Epithelial cell of proximal tubule (primary cell): ENCODE measurements around the gene ENOPH1. TPM values are rescaled to one million over a fixed set of nuclear protein-coding genes. Genes with fewer than 3 reads are reported as not detected.

Experiments
- DNase-seq: peaks from one replicate; pipeline ENCODE4 v3.0.0-alpha.2; 2011; ENCODE audit warnings: low read depth
- H3K4me3 ChIP-seq: 2 replicates; pipeline ENCODE4 v1.5.1; 2011; ENCODE audit warnings: low read depth, mild to moderate bottlenecking, low read length
- total RNA-seq: library from RNA; depleted of rRNA; stranded (reverse); fragments of >200 nt; gene quantifications from 2 replicates; pipeline ENCODE4 v1.2.3, GENCODE V29; 2015
- TF ChIP-seq, protein P1 (sequence below): conservative IDR thresholded peaks from 2 replicates; pipeline ENCODE4 v1.5.1; 2012; ENCODE audit warnings: low read depth, mild to moderate bottlenecking, low read length

Gene ENOPH1
- total RNA-seq, 1 donor from 2014 or later: 53.5 TPM

- no peak overlapping the region for H3K4me3 ChIP-seq
- TF ChIP-seq, protein P1, sequence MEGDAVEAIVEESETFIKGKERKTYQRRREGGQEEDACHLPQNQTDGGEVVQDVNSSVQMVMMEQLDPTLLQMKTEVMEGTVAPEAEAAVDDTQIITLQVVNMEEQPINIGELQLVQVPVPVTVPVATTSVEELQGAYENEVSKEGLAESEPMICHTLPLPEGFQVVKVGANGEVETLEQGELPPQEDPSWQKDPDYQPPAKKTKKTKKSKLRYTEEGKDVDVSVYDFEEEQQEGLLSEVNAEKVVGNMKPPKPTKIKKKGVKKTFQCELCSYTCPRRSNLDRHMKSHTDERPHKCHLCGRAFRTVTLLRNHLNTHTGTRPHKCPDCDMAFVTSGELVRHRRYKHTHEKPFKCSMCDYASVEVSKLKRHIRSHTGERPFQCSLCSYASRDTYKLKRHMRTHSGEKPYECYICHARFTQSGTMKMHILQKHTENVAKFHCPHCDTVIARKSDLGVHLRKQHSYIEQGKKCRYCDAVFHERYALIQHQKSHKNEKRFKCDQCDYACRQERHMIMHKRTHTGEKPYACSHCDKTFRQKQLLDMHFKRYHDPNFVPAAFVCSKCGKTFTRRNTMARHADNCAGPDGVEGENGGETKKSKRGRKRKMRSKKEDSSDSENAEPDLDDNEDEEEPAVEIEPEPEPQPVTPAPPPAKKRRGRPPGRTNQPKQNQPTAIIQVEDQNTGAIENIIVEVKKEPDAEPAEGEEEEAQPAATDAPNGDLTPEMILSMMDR: no peak
- no peak for DNase-seq
These were observed 63.5 kb downstream of the ENOPH1 start for GRCh38 chr4:82493721-82494425.

DNA sequence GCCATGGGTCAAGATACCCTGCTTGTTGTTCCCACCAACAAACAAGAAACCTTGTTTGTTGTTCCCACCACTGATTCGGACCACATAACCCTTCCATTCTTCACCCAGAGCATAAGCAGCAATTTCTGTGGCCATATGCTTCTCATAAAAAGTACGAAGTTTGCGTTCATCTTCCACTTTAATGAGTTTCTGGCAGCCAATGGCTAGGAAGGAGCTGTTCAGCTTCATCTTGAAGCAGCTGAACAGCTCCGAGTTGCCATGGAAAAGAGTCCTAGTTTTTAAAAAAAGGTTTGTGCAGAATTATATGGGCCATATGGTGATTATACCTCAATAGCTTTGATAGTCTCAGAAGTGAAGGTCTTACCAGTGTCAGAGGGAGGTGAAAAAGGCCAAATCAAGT, 65.3 kb downstream of the ENOPH1 start:
- TF ChIP-seq, protein P1: no peak
- no peak overlapping the region for H3K4me3 ChIP-seq
- DNase-seq: no peak

DNA sequence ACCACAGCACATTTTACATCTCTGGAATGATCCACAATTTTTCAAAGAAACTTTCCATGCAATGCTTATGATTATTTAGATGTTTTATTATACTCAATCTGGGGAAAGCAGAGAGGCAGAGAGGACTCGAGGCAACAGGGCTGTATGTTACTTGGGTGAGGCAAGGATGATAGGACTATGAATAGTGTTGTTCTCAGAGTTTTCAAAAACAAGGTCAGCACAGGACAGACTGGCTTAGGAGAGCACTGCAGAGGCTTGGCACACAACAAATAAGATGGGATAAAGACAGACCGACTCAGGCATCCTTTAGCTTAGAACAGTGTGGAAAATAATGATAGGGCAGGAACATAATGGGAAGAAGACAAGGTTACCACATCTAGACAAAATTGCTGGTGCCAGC, 66.0 kb downstream of the ENOPH1 start:
- H3K4me3 ChIP-seq: no peak overlapping the region
- DNase-seq: no peak
- TF ChIP-seq, protein P1: no peak

DNA sequence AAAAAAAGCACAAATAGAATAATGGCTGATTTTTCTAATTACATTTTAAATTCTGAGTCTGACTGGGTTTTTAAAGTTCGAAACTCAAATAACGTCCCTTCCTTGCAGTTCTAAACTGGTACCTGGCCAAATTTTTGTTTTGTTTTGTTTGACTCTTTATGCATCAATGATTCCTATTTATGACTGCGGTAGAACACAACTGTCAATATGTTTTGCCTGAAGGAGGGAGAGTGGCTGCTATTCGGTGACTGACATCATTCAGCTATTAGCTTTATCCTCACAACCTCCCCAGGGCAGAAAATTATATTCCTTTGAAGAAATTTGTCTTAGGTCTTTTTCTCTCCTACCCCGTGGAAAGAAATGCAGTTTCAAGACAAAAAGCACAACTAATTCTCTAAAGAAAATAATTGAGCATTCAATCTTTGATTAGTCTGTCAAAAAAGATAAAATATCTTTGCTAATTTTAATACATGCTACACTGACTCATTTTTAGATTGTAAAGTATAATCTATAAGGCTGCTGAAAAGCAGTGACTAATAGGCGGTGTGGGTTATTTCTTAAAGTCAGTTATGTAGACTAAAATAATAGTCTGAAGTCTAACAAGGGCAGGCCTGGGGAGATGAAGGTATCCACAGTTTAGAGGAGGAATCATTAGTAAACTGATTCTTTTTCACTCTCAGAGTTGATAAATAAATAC, 69.5 kb downstream of the ENOPH1 start:
- H3K4me3 ChIP-seq: no peak overlapping the region
- TF ChIP-seq, protein P1: no peak
- no peak for DNase-seq

DNA sequence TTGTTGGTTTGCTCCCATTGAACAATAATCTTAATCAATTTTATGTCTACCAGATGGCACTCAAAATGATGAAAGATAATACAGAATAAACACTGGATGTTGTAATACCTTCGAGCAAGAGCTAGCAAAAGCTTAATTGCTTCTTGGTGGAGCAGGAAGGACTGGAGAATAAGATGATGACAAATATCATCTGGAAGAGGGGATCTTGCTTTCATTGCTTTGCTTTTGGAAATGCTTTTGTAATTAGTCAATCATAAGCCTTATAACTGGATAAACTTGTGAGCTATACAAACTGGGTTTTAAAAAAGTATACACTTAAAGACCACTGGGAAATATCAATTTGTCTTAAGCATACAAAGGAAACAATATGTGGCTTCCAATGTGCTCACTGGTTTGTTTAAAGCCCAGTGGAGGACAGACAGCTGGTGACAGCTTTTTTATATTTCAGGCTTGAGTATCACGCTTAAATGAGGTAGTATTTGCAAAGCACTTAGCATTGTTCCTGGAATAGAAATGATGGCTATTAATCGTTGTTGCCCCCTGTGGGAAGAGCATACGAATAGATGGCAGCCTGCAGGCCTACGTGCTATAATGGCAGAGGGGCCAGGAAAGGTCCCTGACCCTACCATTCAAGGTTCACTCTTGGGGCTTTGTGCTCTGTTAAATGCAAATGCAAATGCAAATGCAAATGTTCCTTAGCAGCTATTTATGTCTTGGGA, 70.2 kb downstream of the ENOPH1 start:
- TF ChIP-seq, protein P1: no peak
- H3K4me3 ChIP-seq: no peak overlapping the region
- DNase-seq: no peak

GRCh38 chr4:82501154-82501442, 70.7 kb downstream of the ENOPH1 start:
- H3K4me3 ChIP-seq: no peak overlapping the region
- TF ChIP-seq, protein P1: no peak
- DNase-seq: no peak

- TF ChIP-seq, protein P1: no peak
- DNase-seq: no peak
- H3K4me3 ChIP-seq: no peak overlapping the region
These were observed 77.6 kb downstream of the ENOPH1 start for GRCh38 chr4:82508011-82508410.
